Measurements from ENCODE around the gene PODNL1.

Gene PODNL1, protein sequence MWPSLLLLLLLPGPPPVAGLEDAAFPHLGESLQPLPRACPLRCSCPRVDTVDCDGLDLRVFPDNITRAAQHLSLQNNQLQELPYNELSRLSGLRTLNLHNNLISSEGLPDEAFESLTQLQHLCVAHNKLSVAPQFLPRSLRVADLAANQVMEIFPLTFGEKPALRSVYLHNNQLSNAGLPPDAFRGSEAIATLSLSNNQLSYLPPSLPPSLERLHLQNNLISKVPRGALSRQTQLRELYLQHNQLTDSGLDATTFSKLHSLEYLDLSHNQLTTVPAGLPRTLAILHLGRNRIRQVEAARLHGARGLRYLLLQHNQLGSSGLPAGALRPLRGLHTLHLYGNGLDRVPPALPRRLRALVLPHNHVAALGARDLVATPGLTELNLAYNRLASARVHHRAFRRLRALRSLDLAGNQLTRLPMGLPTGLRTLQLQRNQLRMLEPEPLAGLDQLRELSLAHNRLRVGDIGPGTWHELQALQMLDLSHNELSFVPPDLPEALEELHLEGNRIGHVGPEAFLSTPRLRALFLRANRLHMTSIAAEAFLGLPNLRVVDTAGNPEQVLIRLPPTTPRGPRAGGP

DNA sequence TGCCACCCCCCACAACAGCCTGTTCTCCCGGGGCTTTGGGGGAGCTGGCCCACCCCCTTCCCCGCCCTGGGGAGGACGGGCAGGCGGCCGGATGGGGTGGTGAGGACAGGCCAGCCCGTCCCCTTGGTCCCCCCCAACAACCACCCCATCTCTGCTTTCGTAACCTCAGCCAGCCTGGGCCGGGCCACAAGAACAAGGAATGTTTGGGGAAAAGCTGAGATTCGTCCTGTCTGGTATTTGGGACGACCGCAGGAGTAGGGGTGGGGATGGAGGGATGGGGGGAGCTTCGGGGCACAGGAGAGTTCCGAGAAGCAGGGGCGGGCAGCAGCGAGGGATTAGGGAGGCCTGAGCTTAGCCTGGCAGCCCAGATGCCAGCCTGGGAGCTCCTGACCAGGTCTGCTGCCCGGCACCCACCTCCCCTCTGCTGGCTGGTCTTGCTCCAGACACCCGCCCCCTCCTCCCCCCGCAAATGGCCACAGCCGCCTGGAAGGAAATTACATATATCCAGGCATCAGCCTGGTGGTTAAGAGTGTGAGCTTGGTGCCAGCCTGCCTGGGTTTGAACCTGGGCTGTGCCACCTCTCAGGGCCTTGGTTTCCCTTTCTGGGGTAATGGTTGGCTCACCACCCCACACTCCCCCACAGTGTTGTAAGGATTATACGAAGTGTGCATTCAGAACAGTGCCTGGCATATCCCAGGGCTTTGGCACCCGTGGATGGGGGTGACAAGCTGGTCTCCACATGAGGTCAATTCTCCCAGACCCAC lies at the start of gene PODNL1:
PODNL1 (minus strand) TSS at position 117 of the 764 bp plus-strand sequence. CDS start 236 bp downstream, outside the sequence.
- FAIRE-seq = no peak

DNA sequence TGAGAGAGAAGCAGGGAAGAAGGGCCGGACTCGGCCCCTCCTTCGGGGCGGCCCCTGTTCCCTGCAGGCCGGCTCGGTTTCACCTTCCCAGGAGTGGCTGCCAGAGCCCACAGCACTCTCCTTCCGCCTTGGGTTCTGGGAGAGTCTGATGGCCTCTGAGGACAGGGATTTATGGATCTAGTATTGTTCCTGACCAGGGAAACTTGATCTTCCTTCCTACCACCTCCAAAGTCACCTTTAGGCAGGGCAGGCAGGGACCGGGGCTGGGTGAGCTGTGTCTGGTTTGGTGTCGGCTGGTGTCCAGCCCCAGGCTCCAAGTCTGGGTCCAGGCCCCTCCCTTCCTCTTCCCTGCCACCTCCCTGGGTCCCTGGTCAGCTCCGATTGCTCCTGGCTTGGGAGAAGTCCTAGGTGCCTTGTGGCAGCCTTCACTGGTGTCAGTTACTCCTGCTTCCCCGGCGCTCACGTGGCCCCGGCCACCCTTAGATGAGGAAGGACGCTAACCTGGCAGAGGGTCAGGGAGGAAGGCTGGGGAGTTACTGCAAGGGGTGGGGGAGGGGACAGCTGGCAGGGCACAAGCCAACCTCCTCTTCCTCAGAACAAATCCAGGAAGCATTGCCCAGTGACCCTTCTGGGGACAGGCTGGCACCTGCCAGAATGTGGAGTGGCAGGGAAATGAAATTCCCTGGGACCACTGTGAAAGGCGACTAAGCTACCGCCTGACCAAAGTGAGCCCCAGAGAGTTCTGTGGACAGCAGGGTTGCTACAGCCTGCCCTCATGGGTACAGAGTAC lies 49.1 kb upstream of the PODNL1 start:
- FAIRE-seq = no peak

DNA sequence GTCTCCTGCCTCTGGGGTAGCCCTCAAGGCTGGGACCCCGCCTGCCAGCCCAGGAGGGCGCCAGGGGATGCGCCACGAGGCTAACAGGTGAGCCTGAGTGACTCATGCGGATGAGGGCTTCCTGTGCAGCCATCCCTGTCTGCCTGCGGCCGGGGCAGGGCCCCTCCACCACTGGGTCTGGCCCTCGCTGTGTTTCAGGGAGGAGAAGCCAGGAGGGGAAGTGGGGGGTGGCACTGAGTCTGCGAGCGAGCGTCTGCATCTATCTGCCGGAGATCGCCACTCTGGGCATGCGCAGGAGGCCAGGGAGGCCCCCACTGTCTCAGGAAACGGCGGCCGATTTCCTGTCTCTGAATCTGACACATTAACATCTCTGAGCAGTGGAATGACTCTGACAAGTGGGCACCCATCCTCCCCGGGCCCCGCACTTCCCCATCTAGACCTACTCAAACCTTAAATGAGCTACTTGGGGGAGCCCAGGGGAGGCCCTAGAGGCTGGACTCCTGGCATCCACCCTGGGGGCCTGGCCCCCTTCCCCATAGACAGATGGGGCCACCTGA lies 48.2 kb upstream of the PODNL1 start:
- no peak for FAIRE-seq

DNA sequence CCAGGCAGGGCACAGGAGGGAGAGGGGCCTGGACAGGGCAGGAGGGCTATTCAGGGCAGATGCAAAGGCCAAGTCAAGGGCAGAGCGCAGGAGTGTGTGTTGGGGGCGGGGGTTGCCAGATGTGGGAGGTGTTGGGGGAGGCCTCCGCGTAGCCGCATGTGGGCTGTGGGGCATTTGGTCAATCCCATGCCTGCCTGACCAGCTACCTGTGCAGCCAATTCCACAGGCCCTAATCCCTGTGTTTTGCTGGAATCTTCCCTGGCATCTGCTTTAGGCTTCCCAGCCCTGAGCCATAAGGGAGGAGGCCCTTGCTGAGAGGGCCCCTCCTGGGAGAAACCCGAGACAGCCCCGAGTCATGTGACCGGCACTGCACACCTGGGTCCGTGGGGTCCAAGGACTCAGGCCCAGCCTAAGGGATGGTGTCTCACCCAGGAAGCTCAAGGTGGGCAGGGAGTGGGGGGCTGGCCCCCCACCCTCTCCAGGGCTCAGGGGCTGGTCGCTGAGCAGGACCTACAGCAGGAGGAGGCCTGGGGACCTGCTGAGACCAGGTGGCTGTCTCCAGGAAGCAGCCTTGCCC lies 47.6 kb upstream of the PODNL1 start:
- no peak for FAIRE-seq

GRCh38 chr19:13984875-13985741 lies 46.9 kb upstream of the PODNL1 start:
- FAIRE-seq = no peak

DNA sequence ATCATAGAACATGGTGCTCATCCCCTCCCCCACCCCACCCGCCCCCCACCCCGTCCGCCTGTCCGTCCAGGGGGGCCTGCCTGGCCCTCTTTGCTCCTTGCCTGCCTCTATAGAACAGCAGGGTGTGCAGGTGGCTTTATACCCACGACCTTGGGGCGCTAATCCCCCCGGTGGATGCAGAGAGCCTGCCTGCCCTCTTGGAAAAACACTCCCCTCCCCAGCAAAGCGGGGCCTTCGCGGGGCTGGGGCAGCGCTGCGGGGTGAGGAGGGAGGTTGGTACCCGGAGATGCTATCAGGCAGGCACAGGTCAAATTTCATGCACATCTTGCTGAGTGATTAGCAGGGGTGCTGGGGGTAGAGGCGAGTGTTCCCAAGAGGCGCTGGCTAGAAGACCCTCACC lies 46.0 kb upstream of the PODNL1 start:
- no peak for FAIRE-seq

DNA sequence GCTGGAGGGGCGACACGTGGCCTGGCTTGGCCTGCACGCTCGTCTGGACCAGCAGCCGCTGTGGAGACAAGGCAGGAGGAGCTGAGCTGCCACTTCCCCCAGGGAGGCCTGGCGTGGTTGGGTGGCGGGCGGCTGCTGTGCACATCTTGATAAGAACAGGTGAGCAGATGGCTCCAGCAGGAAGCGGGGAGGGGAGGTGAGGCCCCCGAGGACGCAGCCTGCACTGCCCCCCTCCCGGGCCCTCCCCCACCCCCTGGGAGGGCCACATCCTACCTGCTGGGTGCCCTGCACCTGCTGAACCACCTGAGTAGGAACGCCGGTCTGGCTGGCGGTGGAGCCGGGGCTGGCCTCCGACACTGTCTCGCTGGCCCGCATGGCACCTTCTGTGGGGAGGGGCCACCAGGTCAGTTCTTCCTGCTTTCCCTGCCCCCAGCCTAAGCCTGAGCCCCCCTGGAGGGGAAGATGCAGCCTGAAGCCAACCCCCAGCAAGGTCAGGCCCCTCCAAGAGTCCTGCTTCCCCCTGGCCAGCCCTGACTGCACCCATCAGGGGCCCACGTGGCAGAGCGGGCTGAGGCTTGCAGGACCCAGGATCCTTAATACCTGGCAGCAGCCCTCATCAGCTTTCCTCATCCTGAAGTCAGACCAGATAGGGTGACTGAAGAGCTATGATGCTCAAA lies 45.1 kb upstream of the PODNL1 start:
- no peak for FAIRE-seq

- no peak for FAIRE-seq
Measured at GRCh38 chr19:13982773-13983172, 44.6 kb upstream of the PODNL1 start.

GRCh38 chr19:13981988-13982501 lies 43.8 kb upstream of the PODNL1 start:
- FAIRE-seq = no peak

GRCh38 chr19:13981467-13981866 lies 43.2 kb upstream of the PODNL1 start:
- FAIRE-seq = no peak

GRCh38 chr19:13981021-13981420 lies 42.8 kb upstream of the PODNL1 start:
- FAIRE-seq = no peak

- no peak for FAIRE-seq
Measured at GRCh38 chr19:13980340-13980739, 42.1 kb upstream of the PODNL1 start.

DNA sequence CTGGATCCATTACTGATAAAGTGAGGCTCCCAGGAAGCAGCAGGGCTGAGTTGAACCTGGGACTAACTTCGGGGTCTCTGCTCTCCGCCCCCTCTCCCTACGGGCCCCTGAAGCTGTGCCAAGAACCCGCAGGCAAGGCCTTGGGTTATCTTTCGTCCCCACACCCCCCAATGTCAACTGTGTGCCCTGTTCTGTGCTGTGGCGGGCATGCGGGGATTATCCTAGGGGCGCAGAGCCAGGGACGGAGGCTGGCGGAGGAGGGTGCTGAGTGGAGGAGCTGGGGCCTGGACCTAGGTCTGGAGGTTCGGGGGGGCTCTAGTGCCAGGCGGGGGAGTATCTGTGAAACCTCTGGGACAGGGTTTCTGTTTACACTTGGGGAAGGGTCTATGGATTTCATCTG lies 41.5 kb upstream of the PODNL1 start:
- FAIRE-seq = no peak

DNA sequence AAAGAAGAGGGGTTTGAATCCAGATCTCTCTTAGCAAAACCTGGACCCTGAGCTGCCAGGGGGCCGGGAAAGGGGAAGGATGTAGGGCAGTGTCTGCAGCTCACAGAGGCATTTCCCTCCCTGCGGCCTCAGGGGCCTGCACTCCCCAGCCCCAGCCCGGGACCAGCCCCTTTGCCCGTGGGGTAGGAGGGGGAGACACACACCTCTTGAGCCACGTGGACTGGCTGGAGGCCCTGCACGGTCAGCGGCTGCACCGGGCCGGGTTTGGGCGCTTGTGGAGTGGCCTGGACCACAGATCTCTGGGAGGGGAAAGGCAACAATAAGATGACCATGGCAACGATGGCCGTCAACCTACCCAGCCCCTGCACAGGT lies 41.0 kb upstream of the PODNL1 start:
- no peak for FAIRE-seq

DNA sequence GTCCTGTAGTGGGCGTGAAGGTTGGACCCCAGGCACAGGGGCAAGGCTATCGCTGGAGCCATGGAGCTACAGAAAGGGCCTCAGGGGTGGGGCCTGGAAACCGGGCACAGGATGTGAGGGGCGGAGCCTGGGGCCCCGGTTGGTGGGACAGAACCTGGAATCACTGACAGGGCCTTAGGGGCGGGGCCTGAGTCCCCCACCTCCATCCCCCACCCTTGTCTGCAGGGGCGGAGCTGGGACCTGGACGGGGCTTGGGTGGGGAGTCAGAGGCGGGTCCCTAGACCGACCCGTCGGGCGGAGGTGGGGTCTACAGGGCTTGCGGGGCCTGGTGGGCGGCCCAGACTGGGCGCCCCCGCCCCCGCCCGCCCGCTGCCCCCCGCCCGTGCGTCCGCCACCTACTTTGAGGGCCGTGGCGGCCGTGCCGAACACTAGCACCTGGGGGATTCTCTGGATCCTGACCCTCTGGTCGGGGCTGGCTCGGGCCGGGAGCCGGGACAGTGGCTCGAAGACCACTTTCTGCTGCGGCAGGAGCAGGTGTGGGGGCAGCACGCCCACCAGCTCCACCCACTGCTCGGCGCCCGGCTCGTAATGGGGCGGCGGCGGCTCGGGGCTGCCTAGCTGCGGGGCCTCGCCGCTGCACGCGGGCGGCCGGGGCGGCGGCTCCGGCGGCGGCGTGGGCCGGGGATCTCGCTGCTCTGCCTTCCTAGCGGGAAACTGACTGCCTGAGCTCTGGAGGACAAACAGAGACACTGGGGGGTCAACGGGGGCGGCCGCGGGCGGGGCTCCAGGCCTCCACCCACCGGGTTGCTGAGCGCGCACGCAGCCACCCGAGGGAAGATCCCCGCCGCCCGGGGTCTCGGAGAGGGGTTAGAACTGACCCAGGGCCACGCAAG lies 40.4 kb upstream of the PODNL1 start:
- FAIRE-seq = no peak

DNA sequence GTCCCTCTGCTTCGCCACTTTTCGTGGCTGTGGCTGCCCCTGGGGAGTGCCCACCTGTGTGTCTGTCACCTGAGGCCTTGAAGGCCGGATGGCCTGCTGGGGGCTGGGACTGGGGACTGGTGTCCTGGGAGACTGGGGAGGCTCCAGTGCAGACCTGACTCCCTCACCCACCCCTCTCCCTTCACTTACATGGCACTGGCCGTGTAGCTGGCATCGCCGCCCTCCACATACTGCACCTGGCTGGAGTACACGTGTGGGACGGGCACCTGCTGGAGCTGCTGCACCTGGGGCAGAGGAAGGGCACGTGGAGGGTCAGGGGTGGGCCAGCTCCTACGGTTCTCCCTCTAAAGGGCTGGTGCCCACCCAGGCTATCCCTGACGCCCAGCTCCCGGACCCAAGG lies 39.6 kb upstream of the PODNL1 start:
- no peak for FAIRE-seq

DNA sequence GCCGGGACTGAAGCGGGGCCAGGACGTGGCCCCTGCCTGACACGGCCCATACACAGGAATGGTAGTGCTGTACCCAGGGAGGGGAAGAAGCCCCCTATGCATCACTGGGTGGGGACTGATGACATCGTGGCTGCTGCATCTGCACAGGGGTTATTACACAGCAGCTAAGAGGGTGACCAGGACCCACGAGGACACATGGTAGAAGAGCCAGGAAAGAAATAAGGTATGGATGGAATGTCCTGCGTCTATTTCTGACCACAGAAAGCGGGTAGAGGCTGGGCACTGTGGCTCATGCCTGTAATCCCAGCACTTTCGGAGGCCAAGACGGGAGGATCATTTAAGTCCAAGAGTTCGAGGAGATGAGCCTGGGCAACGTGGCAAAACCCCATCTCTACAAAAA lies 38.2 kb upstream of the PODNL1 start:
- no peak for FAIRE-seq

DNA sequence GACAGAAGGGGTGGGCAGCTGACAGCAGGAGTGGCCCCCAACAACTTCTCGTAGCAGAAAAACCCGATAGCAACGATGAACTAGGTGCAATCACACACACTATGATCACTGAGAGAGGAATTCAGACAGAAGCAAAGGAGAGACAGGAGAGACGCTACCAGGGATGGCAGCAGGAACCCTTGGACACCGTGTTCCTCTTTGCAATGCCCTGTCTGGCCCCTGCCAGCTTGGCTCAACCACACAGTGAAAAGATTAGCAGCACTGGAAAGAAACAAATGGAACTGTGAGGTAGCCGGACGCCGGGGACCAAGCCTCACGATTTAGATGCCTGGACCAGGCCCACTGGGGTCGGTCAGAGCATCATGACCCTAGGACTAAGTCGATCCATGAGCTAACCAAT lies 37.7 kb upstream of the PODNL1 start:
- no peak for FAIRE-seq

DNA sequence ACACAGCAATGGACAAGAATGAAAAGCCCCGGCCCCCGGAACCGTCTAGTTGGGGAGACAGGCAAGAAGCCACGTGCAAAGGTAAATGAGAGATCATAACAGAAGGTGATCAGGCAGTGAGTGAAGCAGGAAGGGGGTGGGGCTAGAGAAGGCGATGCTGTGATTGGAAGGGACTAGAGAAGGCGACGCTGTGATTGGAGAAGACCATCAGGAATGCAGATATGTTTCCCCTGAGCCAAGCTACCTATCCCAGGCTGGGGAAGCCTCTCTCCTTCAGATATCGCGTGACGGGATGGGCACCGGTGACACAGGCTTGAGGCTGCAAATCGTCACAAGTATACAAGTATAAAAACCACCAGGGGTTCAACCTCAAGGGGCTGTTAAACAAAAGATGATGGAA lies 35.9 kb upstream of the PODNL1 start:
- no peak for FAIRE-seq

Data from colon (tissue), 2 donors.